GM10266 (cell line): ENCODE measurements around the gene LGALS4.
"Not testable (repeated sequence)": the region's sequence is repeated elsewhere in the genome, so short reads cannot be mapped to it uniquely, and the experiment has no call there.

Source experiments
- DNase-seq: peaks from one replicate; pipeline ENCODE4 v3.0.0; 2012; ENCODE audit errors: extremely low spot score
- CTCF ChIP-seq: IDR thresholded peaks from 2 replicates; pipeline ENCODE4 v1.5.1; 2012; ENCODE audit warnings: mild to moderate bottlenecking, low read depth; ENCODE audit not compliant: control insufficient read depth, insufficient read depth; ENCODE audit errors: missing control alignments

LGALS4 gene

GRCh38 chr19:38830039-38830733 lies 17.4 kb upstream of the LGALS4 start:
- DNase-seq = no peak
- TF ChIP-seq CTCF = no peak

GRCh38 chr19:38829203-38829602 lies 16.5 kb upstream of the LGALS4 start:
- not testable (repeated sequence) for DNase-seq

- no peak for TF ChIP-seq CTCF
- DNase-seq = no peak
Measured at GRCh38 chr19:38826856-38827551, 14.3 kb upstream of the LGALS4 start.

- not testable (repeated sequence) for DNase-seq
Measured at GRCh38 chr19:38825936-38826335, 13.2 kb upstream of the LGALS4 start.

- DNase-seq = not testable (repeated sequence)
Measured at GRCh38 chr19:38821230-38821825, 8.6 kb upstream of the LGALS4 start.

GRCh38 chr19:38819231-38819920 lies 6.6 kb upstream of the LGALS4 start:
- DNase-seq = no peak

GRCh38 chr19:38817081-38817480 lies 4.3 kb upstream of the LGALS4 start:
- peak; percentile 7 for DNase-seq
- no peak for TF ChIP-seq CTCF

More at GRCh38 chr19:38819231-38819920, 6.6 kb upstream of the LGALS4 start:
- no peak for TF ChIP-seq CTCF

- DNase-seq = no peak
- no peak for TF ChIP-seq CTCF
Measured at GRCh38 chr19:38816131-38816750, 3.5 kb upstream of the LGALS4 start.
